Breast epithelium (tissue), 4 donors: ENCODE data around the gene TBC1D22B. TPM values are rescaled to one million over a fixed set of nuclear protein-coding genes. Genes with fewer than 3 reads are reported as not detected.

Experiments used
- DNase-seq, 2 donors: peaks; one replicate each; pipeline ENCODE4 v3.0.0-alpha.2; 2019; ENCODE audit warnings: low spot score in 2 of 2
- H3K27ac ChIP-seq, 2 donors: fragments of 200-600 bp; sonication (generic) in 1 of 2; one replicate each; pipeline ENCODE4 v1.5.1; 2016 to 2019; ENCODE audit warnings: mild to moderate bottlenecking in 1 of 2
- H3K27me3 ChIP-seq, 2 donors: fragments of 200-600 bp; sonication (generic) in 1 of 2; one replicate each; pipeline versions ENCODE4 v1.5.1 to v1.6.0; 2017 to 2019; ENCODE audit warnings: control low read depth in 1 of 2, mild to moderate bottlenecking in 1 of 2
- H3K36me3 ChIP-seq: fragments of 200-600 bp; one replicate; pipeline ENCODE4 v1.5.1; 2019
- H3K4me1 ChIP-seq, 2 donors: fragments of 200-600 bp; sonication (generic); one replicate each; pipeline ENCODE4 v1.5.1; 2016 to 2019; ENCODE audit warnings: control low read depth in 1 of 2
- H3K4me3 ChIP-seq, 3 donors: fragments of 200-600 bp; sonication (generic); 1 replicate in 2 of 3; 2 replicates in 1 of 3; pipeline ENCODE4 v1.5.1; 2016 to 2019; ENCODE audit warnings: mild to moderate bottlenecking in 3 of 3, moderate library complexity in 2 of 3
- H3K9me3 ChIP-seq, 2 donors: fragments of 200-600 bp; sonication (generic) in 1 of 2; one replicate each; pipeline ENCODE4 v1.5.1; 2016 to 2019; ENCODE audit warnings: control low read depth in 1 of 2
- CTCF ChIP-seq, 3 donors: fragments of 450-650 bp; IDR thresholded peaks; one replicate each; pipeline ENCODE4 v1.5.1; 2016 to 2017; ENCODE audit warnings: antibody characterized with exemption in 3 of 3, mild to moderate bottlenecking in 3 of 3, moderate library complexity in 3 of 3
- POLR2A ChIP-seq: fragments of 450-650 bp; IDR thresholded peaks from one replicate; pipeline ENCODE4 v1.6.1; 2016; ENCODE audit warnings: antibody characterized with exemption, mild to moderate bottlenecking, moderate library complexity
- POLR2AphosphoS5 ChIP-seq, 3 donors: sonication (generic); formaldehyde crosslinking; IDR thresholded peaks; one replicate each; pipeline ENCODE4 v1.6.1; 2017; ENCODE audit warnings: antibody characterized with exemption in 3 of 3
- intact Hi-C: fragments of 100-400 bp; cut with DNase I; formaldehyde crosslinking; loops from one replicate; pipeline ENCODE4 v1.15.1; 2023; ENCODE audit warnings: low total_unique reads
- total RNA-seq, 3 donors: library from RNA; depleted of rRNA; stranded (reverse); fragments of >200 nt; gene quantifications; one replicate each; pipeline ENCODE4 v1.1.0, GENCODE V29; 2016

The TBC1D22B gene
- total RNA-seq, 3 donors from 2014 or later, result 5.8 to 12.4 (median 8.8) TPM

- no peak overlapping the region for H3K4me3 ChIP-seq
- no peaks in the 10 kb centered on the region for H3K27me3 ChIP-seq
- H3K36me3 ChIP-seq, result no peaks in the 10 kb centered on the region
- no peak for TF ChIP-seq POLR2AphosphoS5 (IDR thresholded peaks at IDR 0.05)
- TF ChIP-seq POLR2A, result no peak
- no peak for TF ChIP-seq CTCF (IDR thresholded peaks at IDR 0.05)
- DNase-seq, result no peak
- no peaks in the 10 kb centered on the region for H3K9me3 ChIP-seq
- intact Hi-C loops, result no loop called here
- H3K4me1 ChIP-seq, result no peaks in the 10 kb centered on the region
- H3K27ac ChIP-seq, result no peak overlapping the region
Measured at GRCh38 chr6:37236921-37237320, 20.7 kb upstream of the TBC1D22B start.

- Histone ChIP-seq H3K4me1 (no peaks in the 10 kb centered on the region), H3K27me3 (no peaks in the 10 kb centered on the region), H3K36me3 (no peaks in the 10 kb centered on the region), H3K27ac (no peak overlapping the region), H3K4me3 (no peak overlapping the region), H3K9me3 (no peaks in the 10 kb centered on the region)
- intact Hi-C loops, result no loop called here
- no peak for TF ChIP-seq POLR2A
- no peak for TF ChIP-seq CTCF (IDR thresholded peaks at IDR 0.05)
- no peak for TF ChIP-seq POLR2AphosphoS5 (IDR thresholded peaks at IDR 0.05)
- no peak for DNase-seq
Measured at GRCh38 chr6:37237789-37238188, 19.8 kb upstream of the TBC1D22B start.

- Histone ChIP-seq H3K9me3 (no peaks in the 10 kb centered on the region), H3K4me1 (no peaks in the 10 kb centered on the region), H3K27ac (no peak overlapping the region), H3K4me3 (no peak overlapping the region), H3K36me3 (no peaks in the 10 kb centered on the region), H3K27me3 (no peaks in the 10 kb centered on the region)
- intact Hi-C loops, result no loop called here
- TF ChIP-seq POLR2A, result no peak
- TF ChIP-seq POLR2AphosphoS5 (IDR thresholded peaks at IDR 0.05), result no peak
- no peak for TF ChIP-seq CTCF (IDR thresholded peaks at IDR 0.05)
- DNase-seq, result no peak
Measured at GRCh38 chr6:37238381-37238780, 19.2 kb upstream of the TBC1D22B start.

- intact Hi-C loops, result no loop called here
- Histone ChIP-seq H3K9me3 (no peaks in the 10 kb centered on the region), H3K4me3 (no peak overlapping the region), H3K27ac (peak overlapping the region; percentile 62 to 72), H3K27me3 (no peaks in the 10 kb centered on the region), H3K36me3 (no peaks in the 10 kb centered on the region), H3K4me1 (peaks cover 0 to 9% of the 10 kb centered on the region in 2 donors)
- no peak for DNase-seq
- no peak for TF ChIP-seq POLR2A
- TF ChIP-seq CTCF (IDR thresholded peaks at IDR 0.05), result no peak
- no peak for TF ChIP-seq POLR2AphosphoS5 (IDR thresholded peaks at IDR 0.05)
Measured at GRCh38 chr6:37239526-37239925, 18.0 kb upstream of the TBC1D22B start.

- no peak for TF ChIP-seq CTCF (IDR thresholded peaks at IDR 0.05)
- peak in 2 of 3 donors; percentile 24 to 68 for TF ChIP-seq POLR2AphosphoS5 (IDR thresholded peaks at IDR 0.05)
- no peak for TF ChIP-seq POLR2A
- Histone ChIP-seq H3K4me3 (no peak overlapping the region), H3K36me3 (no peaks in the 10 kb centered on the region), H3K9me3 (no peaks in the 10 kb centered on the region), H3K4me1 (peaks cover 0 to 10% of the 10 kb centered on the region in 2 donors), H3K27me3 (no peaks in the 10 kb centered on the region), H3K27ac (peak overlapping the region; percentile 62 to 72)
- DNase-seq, result peak; percentile 61 to 62
- intact Hi-C loops, result no loop called here
Measured at GRCh38 chr6:37239950-37240713, 17.4 kb upstream of the TBC1D22B start.
